DOHH2 (cell line): ENCODE data around the gene SAP30L.

Source experiments
- H3F3A ChIP-seq: fragments of 200-600 bp; sonication (generic), shearing (Covaris generic); 2 replicates; pipeline ENCODE4 v1.6.0; 2016; ENCODE audit warnings: antibody characterized with exemption, mild to moderate bottlenecking; ENCODE audit not compliant: control insufficient read depth, insufficient read depth
- H3K27ac ChIP-seq: fragments of 200-600 bp; sonication (generic); 2 replicates; pipeline ENCODE4 v1.5.1; 2014; ENCODE audit warnings: low read depth, mild to moderate bottlenecking, low read length, moderate library complexity
- H3K27me3 ChIP-seq: fragments of 200-600 bp; sonication (generic); 2 replicates; pipeline ENCODE4 v1.6.1; 2014; ENCODE audit warnings: mild to moderate bottlenecking, low read length, mixed read lengths; ENCODE audit not compliant: control insufficient read depth
- H3K36me3 ChIP-seq: fragments of 200-600 bp; sonication (generic); 2 replicates; pipeline ENCODE4 v1.6.1; 2014; ENCODE audit warnings: mild to moderate bottlenecking, low read length, moderate library complexity, mixed read lengths; ENCODE audit not compliant: control insufficient read depth
- H3K4me1 ChIP-seq: fragments of 200-600 bp; sonication (generic); 2 replicates; pipeline ENCODE4 v1.6.1; 2014; ENCODE audit warnings: mild to moderate bottlenecking, low read length, mixed read lengths; ENCODE audit not compliant: control insufficient read depth
- H3K4me2 ChIP-seq: fragments of 200-600 bp; sonication (generic); 2 replicates; pipeline ENCODE4 v1.6.0; 2014; ENCODE audit warnings: mild to moderate bottlenecking, low read length, moderate library complexity
- H3K4me3 ChIP-seq: fragments of 200-600 bp; sonication (generic); 2 replicates; pipeline ENCODE4 v1.5.1; 2014; ENCODE audit warnings: mild to moderate bottlenecking, low read length, mixed read lengths
- H3K79me2 ChIP-seq: fragments of 200-600 bp; sonication (generic); 2 replicates; pipeline ENCODE4 v1.6.1; 2014; ENCODE audit warnings: mild to moderate bottlenecking, low read length, mixed read lengths; ENCODE audit not compliant: control insufficient read depth
- H3K9me2 ChIP-seq: fragments of 200-600 bp; sonication (generic); replicated peaks from 2 replicates; pipeline ENCODE4 v1.6.1; 2014; ENCODE audit warnings: mild to moderate bottlenecking, low read length, mixed read lengths; ENCODE audit not compliant: control insufficient read depth
- H3K9me3 ChIP-seq: fragments of 200-600 bp; sonication (generic); 2 replicates; pipeline ENCODE4 v1.6.1; 2014; ENCODE audit warnings: antibody characterized with exemption, low read length, mixed read lengths; ENCODE audit not compliant: control insufficient read depth, insufficient read depth
- H4K20me1 ChIP-seq: fragments of 200-600 bp; sonication (generic); 2 replicates; pipeline ENCODE4 v1.6.0; 2014; ENCODE audit warnings: low read depth, mild to moderate bottlenecking, antibody characterized with exemption, low read length, moderate library complexity; ENCODE audit not compliant: control insufficient read depth, insufficient read depth
- CTCF ChIP-seq: fragments of 200-600 bp; sonication (generic); IDR thresholded peaks from one replicate; pipeline ENCODE4 v1.5.1; 2014; ENCODE audit warnings: antibody characterized with exemption, mild to moderate bottlenecking, low read depth, low read length; ENCODE audit not compliant: poor library complexity, severe bottlenecking
- EZH2phosphoT487 ChIP-seq: fragments of 200-600 bp; sonication (generic); IDR thresholded peaks from 2 replicates; pipeline ENCODE4 v1.6.1; 2017; ENCODE audit warnings: borderline replicate concordance, mild to moderate bottlenecking, antibody characterized with exemption, low read length, moderate library complexity, mixed read lengths

Gene SAP30L

GRCh38 chr5:154502180-154502579 lies 56.4 kb downstream of the SAP30L start:
- Histone ChIP-seq H3K9me3 (no peaks in the 10 kb centered on the region), H3K27ac (no peak overlapping the region), H3K27me3 (peaks cover 4% of the 10 kb centered on the region), H3K79me2 (no peaks in the 10 kb centered on the region), H4K20me1 (no peaks in the 10 kb centered on the region), H3K9me2 (no peaks in the 10 kb centered on the region), H3K4me1 (peaks cover 9% of the 10 kb centered on the region; the same call in 1 of the 2 replicates), H3K4me3 (no peak overlapping the region), H3K36me3 (no peaks in the 10 kb centered on the region), H3K4me2 (no peak overlapping the region), H3F3A (no peaks in the 10 kb centered on the region)
- TF ChIP-seq CTCF (no peak), EZH2phosphoT487 (no peak)

- Histone ChIP-seq H3K27ac (no peak overlapping the region), H3K4me3 (no peak overlapping the region), H3K27me3 (peaks cover 4% of the 10 kb centered on the region), H4K20me1 (no peaks in the 10 kb centered on the region; the same call in 1 of the 2 replicates), H3K79me2 (no peaks in the 10 kb centered on the region), H3K9me2 (no peaks in the 10 kb centered on the region), H3F3A (no peaks in the 10 kb centered on the region), H3K36me3 (no peaks in the 10 kb centered on the region), H3K9me3 (no peaks in the 10 kb centered on the region), H3K4me1 (peaks cover 9% of the 10 kb centered on the region; the same call in 1 of the 2 replicates), H3K4me2 (no peak overlapping the region)
- TF ChIP-seq CTCF, result no peak
- TF ChIP-seq EZH2phosphoT487, result no peak
These were observed 57.9 kb downstream of the SAP30L start for GRCh38 chr5:154503698-154504039.

DNA sequence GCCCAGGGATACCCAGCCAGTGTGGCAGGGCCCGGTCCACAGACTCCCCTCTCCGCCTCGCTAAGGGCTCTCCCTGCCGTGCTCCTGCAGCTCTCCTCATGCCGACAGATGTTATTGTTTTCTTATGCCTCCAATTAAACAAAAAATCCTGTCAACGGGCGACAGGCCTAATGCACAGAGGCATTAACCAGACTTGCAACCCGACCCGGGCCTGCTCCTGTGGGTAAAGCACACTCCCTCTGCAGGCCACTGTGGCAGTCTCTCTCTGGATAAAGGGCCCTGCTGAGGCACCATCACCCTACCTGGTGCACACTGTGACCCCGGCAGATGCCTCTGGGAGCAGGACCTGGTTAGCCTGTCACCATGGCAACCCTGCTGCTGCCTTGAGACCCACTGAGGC lies 59.8 kb downstream of the SAP30L start:
- Histone ChIP-seq H3K4me1 (peaks cover 9% of the 10 kb centered on the region; the same call in 1 of the 2 replicates), H3K36me3 (no peaks in the 10 kb centered on the region)

More for the DNA sequence above, 59.8 kb downstream of the SAP30L start:
- no peaks in the 10 kb centered on the region for H3K79me2 ChIP-seq
- H3K27me3 ChIP-seq, result peaks cover 2% of the 10 kb centered on the region
- H3F3A ChIP-seq, result no peaks in the 10 kb centered on the region
- no peaks in the 10 kb centered on the region for H3K9me3 ChIP-seq
- TF ChIP-seq CTCF (no peak), EZH2phosphoT487 (no peak)
- H3K4me2 ChIP-seq, result no peak overlapping the region
- H3K9me2 ChIP-seq, result no peaks in the 10 kb centered on the region
- no peak overlapping the region for H3K4me3 ChIP-seq
- H3K27ac ChIP-seq, result no peak overlapping the region
- no peaks in the 10 kb centered on the region; the same call in 1 of the 2 replicates for H4K20me1 ChIP-seq
